ENCODE data around the gene PIR.
A peak's percentile ranks its signal among the peaks of the same experiment; 100 is the strongest.

Gene PIR

DNA sequence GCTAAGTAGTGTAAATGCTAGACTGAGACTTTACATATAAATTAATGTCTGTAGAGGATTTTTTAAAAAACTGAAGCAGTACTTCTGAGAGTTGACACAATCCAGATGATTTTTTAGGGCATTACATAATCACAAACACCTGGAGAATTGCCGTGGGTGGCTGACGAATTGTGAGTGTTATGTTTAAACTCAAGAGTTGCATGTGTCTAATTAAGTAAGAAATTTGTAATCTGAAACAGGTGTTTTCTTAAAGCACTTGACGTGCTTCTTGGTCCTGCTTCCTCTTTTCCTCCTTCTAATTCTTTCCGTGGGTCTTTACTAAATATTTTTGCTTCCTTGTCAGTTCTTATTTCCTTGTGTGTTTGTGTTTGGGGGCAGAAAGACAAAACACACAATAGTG lies 27.8 kb downstream of the PIR start:
- POLR2A ChIA-PET: no interaction called here

DNA sequence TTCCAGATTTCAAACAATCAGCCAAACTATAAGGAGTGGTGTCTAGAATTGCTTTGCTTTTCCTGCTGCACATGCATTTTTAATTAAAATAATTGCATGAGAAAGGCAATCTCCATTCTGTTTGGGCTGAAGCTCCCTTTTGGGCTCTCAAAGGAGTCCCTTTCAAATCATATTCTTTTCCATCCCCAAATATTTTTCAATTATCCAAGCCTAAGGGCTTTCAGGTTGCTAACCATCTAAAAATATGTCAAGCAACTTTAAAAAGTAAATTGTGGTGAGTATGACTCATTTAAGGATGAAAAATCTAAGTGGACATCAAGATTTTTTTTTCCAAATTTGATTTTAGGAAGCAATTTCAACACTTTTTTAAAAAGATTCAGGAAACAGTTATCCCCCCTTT lies 28.4 kb downstream of the PIR start:
- no peak for DNase-seq (ENCODE audit: extremely low spot score)
- POLR2A ChIA-PET: no interaction called here
- CTCF ChIA-PET: interaction anchor here (8.1 kb wide), 1 partner anchor 116 kb away, joined by 124 read pairs; no protein-coding TSS in a partner anchor
- TF ChIP-seq, protein P1, sequence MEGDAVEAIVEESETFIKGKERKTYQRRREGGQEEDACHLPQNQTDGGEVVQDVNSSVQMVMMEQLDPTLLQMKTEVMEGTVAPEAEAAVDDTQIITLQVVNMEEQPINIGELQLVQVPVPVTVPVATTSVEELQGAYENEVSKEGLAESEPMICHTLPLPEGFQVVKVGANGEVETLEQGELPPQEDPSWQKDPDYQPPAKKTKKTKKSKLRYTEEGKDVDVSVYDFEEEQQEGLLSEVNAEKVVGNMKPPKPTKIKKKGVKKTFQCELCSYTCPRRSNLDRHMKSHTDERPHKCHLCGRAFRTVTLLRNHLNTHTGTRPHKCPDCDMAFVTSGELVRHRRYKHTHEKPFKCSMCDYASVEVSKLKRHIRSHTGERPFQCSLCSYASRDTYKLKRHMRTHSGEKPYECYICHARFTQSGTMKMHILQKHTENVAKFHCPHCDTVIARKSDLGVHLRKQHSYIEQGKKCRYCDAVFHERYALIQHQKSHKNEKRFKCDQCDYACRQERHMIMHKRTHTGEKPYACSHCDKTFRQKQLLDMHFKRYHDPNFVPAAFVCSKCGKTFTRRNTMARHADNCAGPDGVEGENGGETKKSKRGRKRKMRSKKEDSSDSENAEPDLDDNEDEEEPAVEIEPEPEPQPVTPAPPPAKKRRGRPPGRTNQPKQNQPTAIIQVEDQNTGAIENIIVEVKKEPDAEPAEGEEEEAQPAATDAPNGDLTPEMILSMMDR (IDR thresholded peaks at IDR 0.05; ENCODE audit: control extremely low read depth, extremely low read depth, low read depth, missing control alignments): no peak

More for the DNA sequence above, 27.8 kb downstream of the PIR start:
- CTCF ChIA-PET: interaction anchor here (2.8 to 8.1 kb wide), 2 partner anchors 10 to 116 kb away, joined by 8 to 124 read pairs; no protein-coding TSS in a partner anchor
- TF ChIP-seq, protein P1 (IDR thresholded peaks at IDR 0.05; ENCODE audit: control extremely low read depth, extremely low read depth, low read depth, missing control alignments): no peak
- DNase-seq (ENCODE audit: extremely low spot score): peak; percentile 32

DNA sequence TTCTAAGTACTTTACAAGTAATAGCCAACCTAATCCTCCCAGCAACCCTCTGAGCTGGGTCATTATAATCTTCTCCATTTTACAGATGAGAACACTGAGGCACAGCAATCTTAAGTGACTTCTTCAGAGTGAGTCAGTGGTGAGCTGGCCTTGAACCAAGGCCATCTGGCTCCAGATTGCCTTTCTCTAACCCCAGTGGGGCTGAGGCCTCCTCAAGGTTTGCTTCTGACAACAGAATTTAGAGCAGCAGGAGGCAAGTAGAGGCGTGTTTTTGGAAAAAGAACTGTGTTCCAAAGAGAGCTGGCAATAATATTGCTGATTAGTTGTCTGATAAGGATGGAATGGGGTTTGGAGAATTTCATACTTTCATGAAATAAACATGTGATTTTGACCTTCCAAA lies 41.2 kb downstream of the PIR start:
- CTCF ChIA-PET: interaction anchor here (1.0 to 1.1 kb wide), 2 partner anchors 9 to 19 kb away, joined by 3 to 4 read pairs; no protein-coding TSS in a partner anchor
- TF ChIP-seq, protein P1 (IDR thresholded peaks at IDR 0.05; ENCODE audit: control extremely low read depth, extremely low read depth, low read depth, missing control alignments): no peak
- POLR2A ChIA-PET: no interaction called here
- DNase-seq (ENCODE audit: extremely low spot score): no peak

DNA sequence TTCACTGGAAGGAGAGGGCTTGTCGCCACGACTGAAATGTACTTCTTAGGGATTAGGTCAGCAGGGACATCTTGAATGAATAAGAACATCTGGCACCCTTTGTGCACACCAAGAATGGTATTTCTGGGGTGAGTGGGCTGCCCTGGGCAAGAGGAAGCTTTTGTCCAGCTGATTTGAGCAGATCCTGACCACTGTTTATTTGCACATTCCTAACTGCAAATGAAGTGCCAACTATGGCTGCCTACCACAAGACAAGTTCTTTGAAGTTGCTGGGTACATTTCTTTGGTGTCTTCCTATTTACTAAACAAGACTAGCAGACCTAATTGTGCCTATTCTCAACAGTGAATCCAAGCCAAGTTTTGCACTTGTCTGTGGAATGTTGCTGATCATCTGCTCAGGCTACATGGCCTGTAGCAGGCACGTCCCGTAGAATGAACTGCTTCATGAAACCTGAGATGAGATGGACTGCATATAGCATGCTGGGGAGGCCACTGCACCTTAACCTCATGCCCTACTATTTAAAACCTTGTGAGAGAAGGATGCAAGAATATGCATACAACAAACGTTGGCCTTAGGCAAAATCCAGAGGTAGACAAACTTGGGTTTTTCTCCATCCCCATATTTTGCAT lies 45.0 kb downstream of the PIR start:
- no peak for DNase-seq (ENCODE audit: extremely low spot score)
- TF ChIP-seq, protein P1 (IDR thresholded peaks at IDR 0.05; ENCODE audit: control extremely low read depth, extremely low read depth, low read depth, missing control alignments): no peak
- ChIA-PET POLR2A (no interaction called here), CTCF (no interaction called here)

DNA sequence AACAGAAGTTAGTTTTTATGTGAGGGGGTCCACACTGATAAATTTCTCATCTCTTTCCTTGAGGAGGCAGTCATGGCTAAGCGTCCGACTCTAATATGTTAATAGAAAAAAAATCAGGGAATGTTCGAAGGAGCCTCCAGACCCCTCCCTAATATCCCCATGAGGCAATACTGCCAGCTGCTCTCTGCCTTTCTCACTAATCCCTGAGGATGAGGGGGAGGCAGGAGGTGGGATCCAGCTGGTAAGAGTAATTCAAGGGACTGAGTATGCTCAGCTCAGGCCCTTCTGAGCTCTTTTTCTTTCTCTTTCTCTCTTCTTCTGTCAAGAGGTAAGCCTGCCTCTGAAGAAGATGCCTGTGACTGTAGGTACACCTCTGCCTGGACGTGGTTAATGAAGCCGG lies 51.7 kb downstream of the PIR start:
- DNase-seq (ENCODE audit: extremely low spot score): no peak
- TF ChIP-seq, protein P1 (IDR thresholded peaks at IDR 0.05; ENCODE audit: control extremely low read depth, extremely low read depth, low read depth, missing control alignments): no peak
- ChIA-PET CTCF (no interaction called here), POLR2A (no interaction called here)

DNA sequence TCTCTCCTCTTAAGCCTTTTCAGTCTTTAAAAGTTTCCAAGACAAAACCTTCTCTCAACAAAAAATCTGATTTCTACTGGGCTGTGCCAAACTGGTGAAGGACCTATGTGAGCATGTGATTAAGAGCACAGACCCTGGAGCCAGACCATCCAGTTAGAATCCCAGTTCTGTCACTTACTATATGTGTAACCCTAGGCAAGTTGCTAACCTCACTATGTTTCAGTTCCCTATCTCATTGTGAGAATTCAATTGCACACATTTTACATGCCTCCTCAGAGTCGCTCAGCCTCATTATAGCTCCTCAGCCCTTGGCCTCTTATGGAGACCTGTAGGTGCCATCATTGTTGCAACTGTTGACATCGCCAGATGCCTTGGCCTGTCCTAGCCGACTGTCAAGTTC lies 54.8 kb downstream of the PIR start:
- TF ChIP-seq, protein P1 (IDR thresholded peaks at IDR 0.05; ENCODE audit: control extremely low read depth, extremely low read depth, low read depth, missing control alignments): no peak
- ChIA-PET POLR2A (no interaction called here), CTCF (interaction anchor here (1.6 kb wide), 1 partner anchor 25 kb away, joined by 4 read pairs; no protein-coding TSS in a partner anchor)
- peak; percentile 18 for DNase-seq (ENCODE audit: extremely low spot score)

All from GM10248 (cell line).